Stimulated activated CD4-positive, alpha-beta T cell treated with anti-CD3 and anti-CD28 coated beads, Interleukin-2, amount 100 ng/mL, for 48 hours (primary cell): ENCODE measurements around the gene LMAN1L.

Experiments
- DNase-seq, 2 donors: peaks; one replicate each; pipeline ENCODE4 v3.0.0-alpha.2; 2020

LMAN1L gene

GRCh38 chr15:74817370-74817737, 4.7 kb downstream of the LMAN1L start:
- no peak for DNase-seq

GRCh38 chr15:74820056-74820455, 7.4 kb downstream of the LMAN1L start:
- no peak for DNase-seq

- DNase-seq: no peak
Measured at GRCh38 chr15:74821091-74821789, 8.6 kb downstream of the LMAN1L start.

GRCh38 chr15:74821790-74822158, 9.1 kb downstream of the LMAN1L start:
- no peak for DNase-seq

GRCh38 chr15:74822233-74822632, 9.6 kb downstream of the LMAN1L start:
- no peak for DNase-seq

- DNase-seq: no peak
Measured at GRCh38 chr15:74823324-74823723, 10.7 kb downstream of the LMAN1L start.

- no peak for DNase-seq
Measured at GRCh38 chr15:74824976-74825375, 12.3 kb downstream of the LMAN1L start.

GRCh38 chr15:74825866-74826265, 13.2 kb downstream of the LMAN1L start:
- no peak for DNase-seq

- peak in 1 of 2 donors; percentile 39 for DNase-seq
Measured at GRCh38 chr15:74826364-74826819, 13.8 kb downstream of the LMAN1L start, which contains the start of gene CPLX3. Gene CPLX3 (plus strand): TSS chr15:74826627. CDS start chr15:74826704, 77 bp downstream.

- DNase-seq: no peak
Measured at GRCh38 chr15:74826921-74827320, 14.3 kb downstream of the LMAN1L start.

- DNase-seq: no peak
Measured at GRCh38 chr15:74827614-74828013, 15.0 kb downstream of the LMAN1L start.

GRCh38 chr15:74828835-74829234, 16.2 kb downstream of the LMAN1L start:
- no peak for DNase-seq

GRCh38 chr15:74829486-74829885, 16.9 kb downstream of the LMAN1L start:
- no peak for DNase-seq

- no peak for DNase-seq
Measured at GRCh38 chr15:74829991-74830390, 17.4 kb downstream of the LMAN1L start.

GRCh38 chr15:74830868-74831267, 18.2 kb downstream of the LMAN1L start:
- no peak for DNase-seq

- DNase-seq: no peak
Measured at GRCh38 chr15:74831813-74832495, 19.3 kb downstream of the LMAN1L start.

GRCh38 chr15:74832826-74833225, 20.2 kb downstream of the LMAN1L start:
- no peak for DNase-seq

GRCh38 chr15:74833376-74834107, 20.9 kb downstream of the LMAN1L start:
- no peak for DNase-seq

GRCh38 chr15:74835312-74835823, 22.7 kb downstream of the LMAN1L start:
- peak; percentile 60 for DNase-seq

GRCh38 chr15:74836846-74837245, 24.2 kb downstream of the LMAN1L start:
- no peak for DNase-seq

- no peak for DNase-seq
Measured at GRCh38 chr15:74837482-74838136, 25.0 kb downstream of the LMAN1L start.

GRCh38 chr15:74838137-74838516, 25.5 kb downstream of the LMAN1L start:
- no peak for DNase-seq
